ENCODE measurements around the gene CAMK4. TPM values are rescaled to one million over a fixed set of nuclear protein-coding genes. Genes with fewer than 3 reads are reported as not detected.

The CAMK4 gene
- total and polyA plus RNA-seq, 4 donors = 0.27 to 1.4 (median 1.2) TPM

DNA sequence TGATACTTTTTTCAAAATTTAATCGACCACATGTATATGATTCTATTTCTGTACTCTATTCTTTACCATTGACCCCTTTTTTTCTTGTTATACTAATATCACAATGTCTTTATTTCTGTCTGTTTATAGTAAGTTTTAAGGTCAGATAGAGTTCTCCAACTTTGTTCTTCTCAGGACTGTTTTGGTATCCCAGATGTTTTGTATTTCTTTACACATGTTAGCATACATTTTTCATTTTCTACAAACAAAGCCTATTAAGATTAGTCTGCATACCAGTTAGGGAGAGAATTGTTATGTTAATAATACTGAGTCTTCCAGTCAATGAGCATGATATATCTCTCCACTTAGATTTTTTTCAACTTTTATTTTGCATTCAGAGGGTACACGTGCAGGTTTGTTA lies 8.2 kb upstream of the CAMK4 start:
- no peak for DNase-seq (ENCODE audit: low spot score)
- no peak overlapping the region for H3K9ac ChIP-seq (ENCODE audit: low read depth in 1 of 2, low read length in 2 of 2)
- peaks cover 0 to 3% (median 0%) of the 10 kb centered on the region in 4 donors for H3K27me3 ChIP-seq (ENCODE audit: control insufficient read depth in 4 of 4, insufficient read depth in 4 of 4, low read length in 3 of 4)
- H3K4me1 ChIP-seq (ENCODE audit: control insufficient read depth in 4 of 4, insufficient read depth in 4 of 4, low read length in 3 of 4) = no peaks in the 10 kb centered on the region
- H3K36me3 ChIP-seq (ENCODE audit: control insufficient read depth in 4 of 4, insufficient read depth in 3 of 4, low read depth in 1 of 4, low read length in 3 of 4) = no peaks in the 10 kb centered on the region
- H3K9me3 ChIP-seq (ENCODE audit: control insufficient read depth in 4 of 4, low read length in 3 of 4) = peaks cover 0 to 3% (median 0%) of the 10 kb centered on the region in 4 donors
- TF ChIP-seq FOXA2 (IDR thresholded peaks at IDR 0.05) (no peak), SP1 (IDR thresholded peaks at IDR 0.05) (no peak), FOXA1 (IDR thresholded peaks at IDR 0.05) (no peak), EGR1 (IDR thresholded peaks at IDR 0.05; ENCODE audit: low read depth in 2 of 2) (no peak), RAD21 (IDR thresholded peaks at IDR 0.05) (no peak), RXRA (IDR thresholded peaks at IDR 0.05) (no peak), HNF4A (conservative IDR thresholded peaks at IDR 0.05) (no peak), JUND (IDR thresholded peaks at IDR 0.05) (no peak), YY1 (IDR thresholded peaks at IDR 0.05) (no peak)
- TF ChIP-seq, protein P1, sequence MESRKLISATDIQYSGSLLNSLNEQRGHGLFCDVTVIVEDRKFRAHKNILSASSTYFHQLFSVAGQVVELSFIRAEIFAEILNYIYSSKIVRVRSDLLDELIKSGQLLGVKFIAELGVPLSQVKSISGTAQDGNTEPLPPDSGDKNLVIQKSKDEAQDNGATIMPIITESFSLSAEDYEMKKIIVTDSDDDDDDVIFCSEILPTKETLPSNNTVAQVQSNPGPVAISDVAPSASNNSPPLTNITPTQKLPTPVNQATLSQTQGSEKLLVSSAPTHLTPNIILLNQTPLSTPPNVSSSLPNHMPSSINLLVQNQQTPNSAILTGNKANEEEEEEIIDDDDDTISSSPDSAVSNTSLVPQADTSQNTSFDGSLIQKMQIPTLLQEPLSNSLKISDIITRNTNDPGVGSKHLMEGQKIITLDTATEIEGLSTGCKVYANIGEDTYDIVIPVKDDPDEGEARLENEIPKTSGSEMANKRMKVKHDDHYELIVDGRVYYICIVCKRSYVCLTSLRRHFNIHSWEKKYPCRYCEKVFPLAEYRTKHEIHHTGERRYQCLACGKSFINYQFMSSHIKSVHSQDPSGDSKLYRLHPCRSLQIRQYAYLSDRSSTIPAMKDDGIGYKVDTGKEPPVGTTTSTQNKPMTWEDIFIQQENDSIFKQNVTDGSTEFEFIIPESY (IDR thresholded peaks at IDR 0.05) = no peak
- TF ChIP-seq, protein P2, sequence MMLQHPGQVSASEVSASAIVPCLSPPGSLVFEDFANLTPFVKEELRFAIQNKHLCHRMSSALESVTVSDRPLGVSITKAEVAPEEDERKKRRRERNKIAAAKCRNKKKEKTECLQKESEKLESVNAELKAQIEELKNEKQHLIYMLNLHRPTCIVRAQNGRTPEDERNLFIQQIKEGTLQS (IDR thresholded peaks at IDR 0.05) = no peak
- TF ChIP-seq, protein P3, sequence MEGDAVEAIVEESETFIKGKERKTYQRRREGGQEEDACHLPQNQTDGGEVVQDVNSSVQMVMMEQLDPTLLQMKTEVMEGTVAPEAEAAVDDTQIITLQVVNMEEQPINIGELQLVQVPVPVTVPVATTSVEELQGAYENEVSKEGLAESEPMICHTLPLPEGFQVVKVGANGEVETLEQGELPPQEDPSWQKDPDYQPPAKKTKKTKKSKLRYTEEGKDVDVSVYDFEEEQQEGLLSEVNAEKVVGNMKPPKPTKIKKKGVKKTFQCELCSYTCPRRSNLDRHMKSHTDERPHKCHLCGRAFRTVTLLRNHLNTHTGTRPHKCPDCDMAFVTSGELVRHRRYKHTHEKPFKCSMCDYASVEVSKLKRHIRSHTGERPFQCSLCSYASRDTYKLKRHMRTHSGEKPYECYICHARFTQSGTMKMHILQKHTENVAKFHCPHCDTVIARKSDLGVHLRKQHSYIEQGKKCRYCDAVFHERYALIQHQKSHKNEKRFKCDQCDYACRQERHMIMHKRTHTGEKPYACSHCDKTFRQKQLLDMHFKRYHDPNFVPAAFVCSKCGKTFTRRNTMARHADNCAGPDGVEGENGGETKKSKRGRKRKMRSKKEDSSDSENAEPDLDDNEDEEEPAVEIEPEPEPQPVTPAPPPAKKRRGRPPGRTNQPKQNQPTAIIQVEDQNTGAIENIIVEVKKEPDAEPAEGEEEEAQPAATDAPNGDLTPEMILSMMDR (IDR thresholded peaks at IDR 0.05; ENCODE audit: low read depth, low read length, missing input control) = no peak
- TF ChIP-seq, protein P4, sequence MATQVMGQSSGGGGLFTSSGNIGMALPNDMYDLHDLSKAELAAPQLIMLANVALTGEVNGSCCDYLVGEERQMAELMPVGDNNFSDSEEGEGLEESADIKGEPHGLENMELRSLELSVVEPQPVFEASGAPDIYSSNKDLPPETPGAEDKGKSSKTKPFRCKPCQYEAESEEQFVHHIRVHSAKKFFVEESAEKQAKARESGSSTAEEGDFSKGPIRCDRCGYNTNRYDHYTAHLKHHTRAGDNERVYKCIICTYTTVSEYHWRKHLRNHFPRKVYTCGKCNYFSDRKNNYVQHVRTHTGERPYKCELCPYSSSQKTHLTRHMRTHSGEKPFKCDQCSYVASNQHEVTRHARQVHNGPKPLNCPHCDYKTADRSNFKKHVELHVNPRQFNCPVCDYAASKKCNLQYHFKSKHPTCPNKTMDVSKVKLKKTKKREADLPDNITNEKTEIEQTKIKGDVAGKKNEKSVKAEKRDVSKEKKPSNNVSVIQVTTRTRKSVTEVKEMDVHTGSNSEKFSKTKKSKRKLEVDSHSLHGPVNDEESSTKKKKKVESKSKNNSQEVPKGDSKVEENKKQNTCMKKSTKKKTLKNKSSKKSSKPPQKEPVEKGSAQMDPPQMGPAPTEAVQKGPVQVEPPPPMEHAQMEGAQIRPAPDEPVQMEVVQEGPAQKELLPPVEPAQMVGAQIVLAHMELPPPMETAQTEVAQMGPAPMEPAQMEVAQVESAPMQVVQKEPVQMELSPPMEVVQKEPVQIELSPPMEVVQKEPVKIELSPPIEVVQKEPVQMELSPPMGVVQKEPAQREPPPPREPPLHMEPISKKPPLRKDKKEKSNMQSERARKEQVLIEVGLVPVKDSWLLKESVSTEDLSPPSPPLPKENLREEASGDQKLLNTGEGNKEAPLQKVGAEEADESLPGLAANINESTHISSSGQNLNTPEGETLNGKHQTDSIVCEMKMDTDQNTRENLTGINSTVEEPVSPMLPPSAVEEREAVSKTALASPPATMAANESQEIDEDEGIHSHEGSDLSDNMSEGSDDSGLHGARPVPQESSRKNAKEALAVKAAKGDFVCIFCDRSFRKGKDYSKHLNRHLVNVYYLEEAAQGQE (IDR thresholded peaks at IDR 0.05) = no peak
- no peak overlapping the region for H3K4me3 ChIP-seq (ENCODE audit: low read depth in 1 of 3, low read length in 3 of 3)
- no peak overlapping the region for H3K27ac ChIP-seq (ENCODE audit: low read depth in 1 of 2, low read length in 2 of 2)
- 91% methylated on average over 2 of the region's 2 CpGs for WGBS

DNA sequence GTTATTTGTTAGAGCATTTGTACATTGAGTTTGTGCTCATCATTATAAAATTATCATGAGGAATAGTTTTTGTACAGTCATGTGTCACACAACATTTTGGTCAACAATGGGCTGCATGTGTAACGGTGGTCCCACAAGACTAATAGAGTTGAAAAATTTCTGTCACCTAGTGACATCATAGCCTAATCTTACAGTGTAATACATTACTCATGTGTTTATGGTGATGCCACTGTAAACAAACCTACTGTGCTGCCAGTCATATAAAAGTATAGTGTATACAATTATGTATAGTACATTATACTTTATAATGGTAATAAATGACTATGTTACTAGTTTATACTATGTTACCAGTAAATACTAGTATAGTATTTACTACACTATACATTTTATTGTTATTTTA lies 3.0 kb upstream of the CAMK4 start:
- WGBS = 99% methylated on average over 1 of the region's 1 CpG

More for the DNA sequence above, 3.0 kb upstream of the CAMK4 start:
- no peak for DNase-seq (ENCODE audit: low spot score)
- no peak overlapping the region for H3K9ac ChIP-seq (ENCODE audit: low read depth in 1 of 2, low read length in 2 of 2)
- H3K27me3 ChIP-seq (ENCODE audit: control insufficient read depth in 4 of 4, insufficient read depth in 4 of 4, low read length in 3 of 4) = peaks cover 0 to 10% (median 5%) of the 10 kb centered on the region in 4 donors
- no peak overlapping the region for H3K4me3 ChIP-seq (ENCODE audit: low read depth in 1 of 3, low read length in 3 of 3)
- H3K36me3 ChIP-seq (ENCODE audit: control insufficient read depth in 4 of 4, insufficient read depth in 3 of 4, low read depth in 1 of 4, low read length in 3 of 4) = no peaks in the 10 kb centered on the region
- H3K9me3 ChIP-seq (ENCODE audit: control insufficient read depth in 4 of 4, low read length in 3 of 4) = peaks cover 0 to 2% (median 0%) of the 10 kb centered on the region in 4 donors
- H3K4me1 ChIP-seq (ENCODE audit: control insufficient read depth in 4 of 4, insufficient read depth in 4 of 4, low read length in 3 of 4) = peaks cover 2 to 13% (median 9%) of the 10 kb centered on the region in 4 donors
- no peak overlapping the region for H3K27ac ChIP-seq (ENCODE audit: low read depth in 1 of 2, low read length in 2 of 2)
- TF ChIP-seq FOXA2 (IDR thresholded peaks at IDR 0.05) (no peak), GABPA (IDR thresholded peaks at IDR 0.05 in 1 of 2, conservative IDR thresholded peaks at IDR 0.05 in 1 of 2) (no peak), SP1 (IDR thresholded peaks at IDR 0.05) (no peak), TAF1 (conservative IDR thresholded peaks at IDR 0.05) (no peak)
- TF ChIP-seq, protein P4 (IDR thresholded peaks at IDR 0.05) = no peak
